NCI-H748 (cell line): ENCODE data around the gene KCNH1.
"Not testable (repeated sequence)": the region's sequence is repeated elsewhere in the genome, so short reads cannot be mapped to it uniquely, and the experiment has no call there.

ENCODE experiments used
- DNase-seq: peaks from one replicate; lab custom pipeline; 2025; ENCODE audit not compliant: unreplicated experiment; lab: John Stamatoyannopoulos, UW

The KCNH1 gene

DNA sequence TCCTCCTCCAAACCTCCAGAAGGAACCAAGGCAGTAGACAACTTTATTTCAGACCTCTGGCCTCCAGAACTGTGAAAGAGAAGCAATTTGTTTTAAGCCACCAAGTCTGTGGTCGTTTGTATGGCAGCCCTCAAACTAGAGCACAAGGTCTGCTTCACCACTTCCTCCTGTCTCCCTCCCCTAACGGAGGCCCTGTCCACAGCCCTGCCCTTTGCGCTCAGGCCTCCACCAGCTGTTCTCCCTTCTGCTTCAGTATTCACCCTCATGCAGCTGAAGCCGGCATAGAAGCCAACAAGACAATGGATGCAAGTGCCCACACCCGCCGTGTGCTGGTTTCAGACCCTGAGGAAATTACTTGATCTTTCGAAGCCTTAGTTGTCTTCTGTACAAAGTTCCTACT lies 441.2 kb downstream of the KCNH1 start:
- no peak for DNase-seq

- peak; percentile 58 for DNase-seq
Observed at GRCh38 chr1:210691039-210691610, 442.8 kb downstream of the KCNH1 start.

- DNase-seq: no peak
Observed at GRCh38 chr1:210690236-210690635, 443.7 kb downstream of the KCNH1 start.

DNA sequence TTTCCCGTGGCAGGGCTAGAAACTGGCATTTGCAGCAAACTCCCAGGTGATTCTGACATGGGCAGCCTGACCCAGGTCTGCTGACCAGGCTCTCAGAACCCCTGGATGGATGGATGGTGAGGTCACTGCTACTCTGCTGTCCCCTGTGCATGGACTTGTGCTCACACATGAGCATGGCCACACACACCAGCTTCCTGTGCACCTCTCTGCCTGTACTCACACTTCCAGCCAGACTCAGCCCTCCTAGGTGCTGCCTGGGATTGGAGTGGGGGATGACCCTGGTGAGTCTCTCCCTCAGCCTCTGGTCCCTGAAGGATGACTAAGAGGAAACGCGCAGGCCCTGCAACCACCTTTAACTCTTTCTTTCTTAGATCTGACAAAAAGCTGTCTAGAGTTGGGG lies 444.1 kb downstream of the KCNH1 start:
- DNase-seq: no peak

DNA sequence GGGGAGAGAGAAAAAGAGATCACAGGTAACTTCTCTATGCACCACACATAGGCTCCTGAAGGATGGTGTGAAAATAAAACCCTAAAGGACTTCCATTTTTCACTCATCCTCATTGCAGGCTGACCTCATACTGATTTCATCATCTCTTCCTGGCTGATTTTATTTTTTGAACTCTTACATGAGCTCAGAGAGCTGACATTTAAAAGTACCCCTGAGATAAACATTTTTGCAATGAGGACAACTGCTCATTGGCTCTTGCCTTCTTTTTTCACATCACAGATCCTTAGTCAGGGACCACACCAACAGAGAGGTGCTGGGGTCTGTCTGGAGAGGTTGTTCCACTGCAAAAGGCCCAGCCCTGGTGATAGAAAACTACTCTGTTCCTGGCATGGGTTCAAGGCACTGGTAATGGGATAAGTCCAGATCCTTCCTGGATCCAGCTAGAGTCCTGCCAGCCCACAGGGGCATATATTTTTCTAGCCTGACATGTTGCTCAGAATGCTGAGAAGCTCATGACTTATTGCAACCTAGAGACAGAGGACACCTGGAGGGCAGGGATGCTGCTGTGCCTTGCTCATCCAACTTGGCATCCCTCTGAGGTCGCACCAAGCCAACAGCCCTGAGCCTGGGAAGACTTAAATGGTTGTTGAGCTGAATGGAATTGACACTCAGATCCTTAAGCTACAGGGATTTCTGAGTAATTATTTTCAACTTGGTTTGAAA lies 445.3 kb downstream of the KCNH1 start:
- DNase-seq: no peak

- DNase-seq: no peak
Observed at GRCh38 chr1:210687582-210688279, 446.2 kb downstream of the KCNH1 start.

DNA sequence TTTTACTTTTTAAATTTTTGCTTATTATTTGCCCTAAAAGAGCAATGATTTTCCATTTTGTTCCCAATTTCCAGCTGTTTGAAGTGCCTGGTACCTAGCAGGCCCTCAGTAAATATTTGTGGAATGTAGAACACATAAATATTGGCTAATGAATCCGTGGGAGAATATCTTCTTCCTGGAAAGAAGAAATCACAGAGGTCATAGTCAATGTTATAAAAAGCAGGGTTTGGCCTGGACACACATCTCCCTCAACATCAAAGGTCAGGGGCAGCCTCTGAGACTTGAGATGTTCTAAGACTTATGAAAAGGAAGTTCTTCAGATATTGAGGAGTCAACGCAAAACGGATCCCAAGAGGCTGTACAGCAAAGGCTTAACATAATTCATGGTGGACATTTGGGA lies 447.1 kb downstream of the KCNH1 start:
- DNase-seq: no peak

GRCh38 chr1:210685295-210685650 lies 448.7 kb downstream of the KCNH1 start:
- no peak for DNase-seq

GRCh38 chr1:210684466-210685294 lies 449.3 kb downstream of the KCNH1 start:
- DNase-seq: no peak

DNA sequence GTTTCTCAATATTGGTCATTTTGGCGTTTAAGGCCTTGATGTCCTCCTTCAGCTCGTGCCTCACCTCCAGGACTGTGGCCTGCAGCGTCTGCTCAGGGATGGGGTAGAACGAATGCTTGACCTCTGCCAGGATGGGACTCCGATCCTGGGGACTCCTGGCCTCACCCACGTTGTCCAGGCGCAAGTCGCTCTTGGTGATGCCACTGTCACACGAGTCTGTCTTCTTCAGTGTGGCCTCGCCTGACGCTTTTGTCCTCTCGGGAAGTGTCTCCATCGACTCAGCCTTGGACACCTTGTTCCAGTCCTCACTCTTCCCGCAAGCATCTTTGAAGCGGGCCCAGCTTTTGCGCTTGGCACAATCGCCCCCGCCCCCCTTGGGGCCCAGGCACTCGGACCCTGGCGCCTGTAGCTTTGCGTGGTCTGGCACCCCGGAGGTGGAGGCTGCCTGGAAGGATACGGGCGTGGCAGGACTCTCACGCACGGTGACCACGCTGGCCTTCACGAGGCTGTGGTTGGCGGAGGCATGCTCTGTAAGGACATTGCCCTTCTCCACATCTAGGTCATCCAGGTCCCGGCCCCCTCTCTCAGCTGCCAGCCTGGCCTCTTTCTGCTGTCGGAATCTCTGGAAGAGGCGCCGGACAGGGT lies 450.4 kb downstream of the KCNH1 start:
- no peak for DNase-seq

DNA sequence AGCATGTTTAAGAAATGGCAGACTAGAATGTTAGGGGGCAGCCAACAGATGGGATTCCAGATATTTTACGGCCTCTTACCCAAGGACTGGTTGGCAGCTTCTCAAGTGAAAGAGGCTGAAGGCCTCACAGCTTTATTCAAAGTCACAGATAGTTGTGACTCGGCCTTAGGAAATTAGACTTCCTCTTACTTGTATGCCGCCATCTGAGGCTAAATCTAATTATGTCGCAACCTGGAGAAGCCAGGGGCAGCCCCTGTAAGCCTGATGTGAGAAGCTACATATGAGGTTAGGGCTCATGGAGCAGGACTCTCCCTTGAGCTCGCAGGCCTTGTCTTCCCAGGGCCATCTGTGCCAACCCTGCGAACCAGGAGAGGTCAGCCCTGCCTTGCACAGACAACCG lies 452.8 kb downstream of the KCNH1 start:
- no peak for DNase-seq

DNA sequence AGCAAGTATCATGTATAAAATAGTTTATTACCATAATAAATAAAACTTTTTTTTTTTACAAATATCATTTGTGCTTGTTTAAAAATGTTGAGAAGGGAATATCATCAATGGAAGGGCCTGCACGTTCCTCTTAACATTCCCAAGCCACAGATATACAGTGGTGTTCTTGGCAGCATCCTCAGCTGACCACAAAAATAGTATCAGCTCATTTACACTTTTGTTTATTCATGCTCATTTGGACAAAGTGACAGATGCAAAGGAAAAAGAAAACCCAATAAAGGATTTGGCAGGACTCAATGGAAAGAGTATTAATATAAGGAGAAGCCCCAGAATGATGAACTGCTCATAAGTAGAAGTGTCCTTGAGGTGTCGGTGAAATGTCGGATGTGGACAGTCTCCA lies 455.6 kb downstream of the KCNH1 start:
- no peak for DNase-seq

- no peak for DNase-seq
Observed at GRCh38 chr1:210677533-210677932, 456.4 kb downstream of the KCNH1 start.

GRCh38 chr1:210676539-210676938 lies 457.4 kb downstream of the KCNH1 start:
- no peak for DNase-seq

GRCh38 chr1:210674151-210674550 lies 459.8 kb downstream of the KCNH1 start:
- DNase-seq: no peak

DNA sequence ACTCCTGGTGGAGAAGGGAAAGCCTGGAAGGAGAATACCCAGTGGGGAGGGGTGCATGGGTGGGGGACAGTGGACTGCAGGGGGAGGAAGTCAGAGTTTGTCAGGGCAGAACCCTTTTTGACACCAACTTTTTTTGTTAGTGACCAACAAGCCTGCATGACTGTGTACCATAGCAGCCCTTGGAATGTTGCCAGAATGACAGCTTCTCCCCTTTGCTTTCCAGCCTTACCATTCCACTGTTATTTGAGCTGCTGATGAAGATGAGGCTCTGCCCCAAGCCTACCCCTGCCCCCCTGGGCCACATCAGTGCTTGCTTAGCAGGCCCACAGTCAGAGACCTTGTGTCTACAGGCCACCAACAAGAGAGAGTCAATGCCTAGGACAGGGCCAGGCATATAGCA lies 464.0 kb downstream of the KCNH1 start:
- peak; percentile 1 for DNase-seq

DNA sequence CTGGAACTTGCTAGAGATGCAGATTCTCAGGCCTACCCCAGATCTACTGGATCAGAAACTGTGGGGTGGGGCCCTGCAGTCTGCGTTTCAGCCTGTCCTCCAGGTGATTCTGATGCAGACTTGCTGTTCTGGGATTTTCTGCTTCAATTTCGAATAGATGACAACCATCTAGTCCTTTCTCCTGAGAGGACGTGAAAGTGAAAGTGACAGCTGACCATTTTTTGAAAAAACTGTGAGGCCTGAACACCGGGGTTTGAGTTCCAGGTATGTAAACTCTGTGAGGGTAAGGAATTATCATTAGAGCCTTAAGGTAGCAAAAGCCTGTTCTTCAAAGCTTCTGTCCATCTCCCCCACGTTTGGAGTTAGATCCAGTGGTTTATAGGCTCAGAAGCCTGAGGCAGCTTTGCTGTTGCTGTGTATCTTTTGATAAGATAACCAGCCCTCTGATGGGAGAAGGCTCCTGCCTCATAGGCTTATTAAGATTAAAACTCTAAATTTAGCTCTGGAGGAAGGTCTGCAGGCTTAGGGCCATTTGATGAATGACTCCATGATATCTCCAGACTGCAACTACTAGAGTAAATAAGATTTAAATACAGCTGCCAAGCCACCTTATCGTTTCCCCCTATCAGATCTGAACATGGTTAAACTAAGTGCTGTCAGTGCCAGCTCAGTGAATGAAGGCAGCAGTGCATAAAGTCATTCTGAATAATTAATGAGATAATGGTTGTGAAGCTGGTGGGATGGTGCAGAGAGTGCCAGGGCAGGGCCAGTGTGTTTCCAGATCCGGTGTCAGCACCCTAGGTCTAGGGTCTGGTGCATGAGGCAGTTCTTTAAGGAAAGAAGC lies 470.0 kb downstream of the KCNH1 start:
- DNase-seq: peak; percentile 66

- no peak for DNase-seq
Observed at GRCh38 chr1:210662291-210663050, 471.5 kb downstream of the KCNH1 start.

DNA sequence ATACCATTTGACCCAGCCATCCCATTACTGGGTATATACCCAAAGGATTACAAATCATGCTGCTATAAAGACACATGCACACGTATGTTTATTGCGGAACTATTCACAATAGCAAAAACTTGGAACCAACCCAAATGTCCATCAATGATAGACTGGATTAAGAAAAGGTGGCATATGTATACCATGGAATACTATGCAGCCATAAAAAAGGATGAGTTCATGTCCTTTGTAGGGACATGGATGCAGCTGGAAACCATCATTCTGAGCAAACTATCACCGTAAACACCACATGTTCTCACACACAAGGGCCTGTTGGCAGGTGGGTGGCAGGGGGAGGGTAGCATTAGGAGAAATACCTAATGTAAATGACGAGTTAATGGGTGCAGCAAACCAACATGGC lies 472.4 kb downstream of the KCNH1 start:
- DNase-seq: not testable (repeated sequence)
